Endothelial cell of hepatic sinusoid (primary cell): Measurements from ENCODE around the gene C5orf15.

Experiments
- in situ Hi-C: cut with HindIII; loops from 2 replicates; pipeline ENCODE4 v1.10.0; 2017; ENCODE audit warnings: low sequenced_read_pairs

C5orf15 gene

GRCh38 chr5:133925866-133926488 is 42.4 kb downstream of the C5orf15 start:
- in situ Hi-C loops = no loop called here

GRCh38 chr5:133925269-133925668 is 43.2 kb downstream of the C5orf15 start:
- in situ Hi-C loops = no loop called here

GRCh38 chr5:133924221-133924920 is 44.1 kb downstream of the C5orf15 start:
- in situ Hi-C loops = no loop called here

GRCh38 chr5:133921979-133922378 is 46.4 kb downstream of the C5orf15 start:
- in situ Hi-C loops = no loop called here

GRCh38 chr5:133921069-133921468 is 47.4 kb downstream of the C5orf15 start:
- in situ Hi-C loops = no loop called here

- in situ Hi-C loops = no loop called here
These were observed 49.0 kb downstream of the C5orf15 start for GRCh38 chr5:133919148-133920136.

GRCh38 chr5:133918731-133919130 is 49.7 kb downstream of the C5orf15 start:
- in situ Hi-C loops = no loop called here

GRCh38 chr5:133918316-133918715 is 50.1 kb downstream of the C5orf15 start:
- in situ Hi-C loops = no loop called here

- in situ Hi-C loops = no loop called here
These were observed 50.6 kb downstream of the C5orf15 start for GRCh38 chr5:133917785-133918184.

GRCh38 chr5:133916914-133917313 is 51.5 kb downstream of the C5orf15 start:
- in situ Hi-C loops = no loop called here

GRCh38 chr5:133916479-133916878 is 51.9 kb downstream of the C5orf15 start:
- in situ Hi-C loops = no loop called here

GRCh38 chr5:133914434-133914833 is 54.0 kb downstream of the C5orf15 start:
- in situ Hi-C loops = loop anchor here (5.0 kb wide), 1 partner anchor 47 kb away; no protein-coding TSS in a partner anchor

GRCh38 chr5:133913413-133914155 is 54.8 kb downstream of the C5orf15 start:
- in situ Hi-C loops = loop anchor here (5.0 kb wide), 1 partner anchor 46 kb away; no protein-coding TSS in a partner anchor

- in situ Hi-C loops = loop anchor here (5.0 kb wide), 1 partner anchor 46 kb away; no protein-coding TSS in a partner anchor
These were observed 55.5 kb downstream of the C5orf15 start for GRCh38 chr5:133912951-133913350.

- in situ Hi-C loops = loop anchor here (5.0 kb wide), 1 partner anchor 43 kb away; no protein-coding TSS in a partner anchor
These were observed 57.9 kb downstream of the C5orf15 start for GRCh38 chr5:133910571-133910970.

GRCh38 chr5:133909603-133910002 is 58.8 kb downstream of the C5orf15 start:
- in situ Hi-C loops = loop anchor here (5.0 kb wide), 1 partner anchor 42 kb away; no protein-coding TSS in a partner anchor

- in situ Hi-C loops = no loop called here
These were observed 61.4 kb downstream of the C5orf15 start for GRCh38 chr5:133907075-133907474.

- in situ Hi-C loops = no loop called here
These were observed 62.1 kb downstream of the C5orf15 start for GRCh38 chr5:133906303-133906702.
